GM19193 (cell line): Measurements from ENCODE around the gene MCC.

ENCODE experiments used
- POLR2A ChIP-seq: IDR thresholded peaks from 4 replicates; pipeline ENCODE4 v1.6.1; 2011; ENCODE audit not compliant: insufficient read depth, insufficient read length; ENCODE audit errors: extremely low read depth

MCC gene

DNA sequence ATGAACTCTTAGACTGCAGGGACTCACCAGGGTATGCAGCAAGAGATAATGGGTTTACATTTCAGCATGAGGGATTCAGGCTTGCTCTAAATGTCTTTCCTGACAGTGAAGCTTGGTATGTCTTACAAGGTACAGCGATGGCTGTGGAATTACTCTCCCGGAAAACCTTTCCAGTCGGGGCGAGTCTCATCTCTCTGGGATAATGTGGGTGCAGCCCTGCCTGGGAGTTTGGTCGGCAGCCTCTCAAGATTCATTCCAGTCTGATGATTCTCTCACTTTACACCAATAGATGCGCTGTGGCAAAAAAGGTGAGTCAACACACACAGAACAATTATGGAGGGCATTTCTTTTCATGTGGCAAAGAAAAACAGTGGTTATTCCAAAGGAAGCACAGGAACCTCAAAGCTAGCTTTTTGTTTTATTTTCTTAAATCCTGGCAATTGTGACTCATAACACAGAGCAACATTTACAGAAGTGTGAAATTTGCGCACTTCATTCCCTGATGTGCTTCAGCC is 321.3 kb downstream of the MCC start:
- TF ChIP-seq POLR2A, result no peak

DNA sequence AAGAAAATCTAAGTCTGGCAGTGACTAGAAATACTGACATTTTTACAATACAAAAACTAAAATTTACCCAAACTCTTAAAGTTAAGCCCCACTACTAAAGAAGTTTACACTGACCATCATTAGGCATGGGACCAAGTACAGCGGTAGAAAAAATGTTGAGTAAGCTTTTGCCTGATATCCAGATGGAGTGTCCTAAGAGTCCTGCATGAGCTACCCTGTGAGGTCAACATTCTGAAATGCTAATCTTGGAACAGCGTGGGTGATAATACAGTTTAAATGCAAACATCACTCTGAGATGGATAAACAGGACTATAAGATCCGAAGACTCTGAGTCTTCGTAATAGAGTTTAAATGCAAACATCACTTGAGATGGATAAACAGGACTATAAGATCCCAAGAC is 322.0 kb downstream of the MCC start:
- no peak for TF ChIP-seq POLR2A

DNA sequence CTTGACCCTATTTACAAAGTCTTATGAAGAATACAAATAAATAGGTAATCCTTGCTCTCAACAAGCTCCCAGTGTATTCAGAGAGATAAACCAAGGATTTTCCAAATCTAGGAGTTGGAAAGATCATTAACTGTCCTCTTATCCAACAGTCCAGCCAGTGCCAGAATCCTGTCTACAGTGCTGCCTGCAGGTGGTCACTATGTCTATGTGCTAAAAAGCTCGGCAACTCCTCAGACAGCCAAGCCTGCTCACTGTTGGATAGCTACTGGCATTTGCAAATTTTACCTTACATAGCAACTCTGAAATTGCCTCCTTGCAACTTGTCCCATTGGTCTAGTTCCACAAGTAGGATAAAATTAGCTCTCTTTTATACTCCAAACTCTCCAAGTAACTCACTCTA is 324.2 kb downstream of the MCC start:
- TF ChIP-seq POLR2A, result no peak

DNA sequence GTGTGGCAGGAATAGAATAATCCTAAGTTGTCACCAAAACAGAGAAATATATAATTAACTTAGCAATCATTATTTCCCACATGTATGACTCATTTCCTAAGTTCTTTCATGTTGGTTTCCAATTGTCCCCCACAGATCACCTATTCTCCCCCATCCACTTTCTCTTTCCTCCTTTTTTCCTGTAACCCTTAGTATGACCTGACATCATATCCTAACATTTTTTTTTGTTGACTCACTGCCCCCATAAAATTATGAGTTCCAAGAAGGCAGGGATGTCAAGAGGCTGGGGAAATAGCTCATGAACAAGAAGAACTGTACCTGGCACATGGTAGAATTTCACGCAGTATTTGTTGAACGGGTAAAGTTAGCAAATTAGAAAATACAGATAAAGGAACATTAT is 324.9 kb downstream of the MCC start:
- TF ChIP-seq POLR2A, result no peak

DNA sequence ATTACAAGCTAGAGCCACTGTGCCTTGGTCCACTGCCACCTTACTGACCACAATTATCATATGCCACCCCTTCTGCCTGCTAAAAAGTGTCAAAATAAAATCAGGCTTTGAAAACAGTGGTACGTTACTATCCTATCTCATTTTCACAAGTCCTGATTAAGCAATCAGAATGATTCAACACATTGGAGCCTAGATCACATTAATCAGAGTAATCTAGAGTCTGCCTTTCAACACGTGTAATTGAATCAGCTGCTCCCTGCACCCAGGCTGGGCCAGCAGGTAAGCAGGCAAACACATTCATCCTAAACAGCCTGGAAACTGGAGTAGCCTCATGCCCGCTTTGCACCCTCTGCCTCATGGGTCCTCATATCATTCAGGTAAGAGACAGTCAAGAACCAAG is 325.5 kb downstream of the MCC start:
- TF ChIP-seq POLR2A, result no peak

DNA sequence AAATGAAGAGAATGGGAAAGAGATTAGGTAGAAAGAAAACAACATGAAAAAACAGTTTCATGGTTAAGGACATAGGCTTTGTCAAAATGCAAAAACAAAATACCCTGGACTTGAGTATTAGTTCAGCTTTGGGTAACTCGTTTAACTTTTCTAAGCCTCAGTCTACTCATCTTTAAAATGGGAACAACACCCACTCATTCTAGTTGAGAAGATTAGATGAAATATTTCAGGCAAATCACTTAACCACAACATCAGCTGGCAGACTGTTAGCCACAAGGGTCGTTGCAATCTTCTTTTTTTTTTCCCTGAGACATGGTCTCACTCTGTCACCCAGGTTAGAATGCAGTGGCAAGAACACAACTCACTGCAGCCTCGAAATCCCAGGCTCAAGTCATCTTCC is 326.0 kb downstream of the MCC start:
- TF ChIP-seq POLR2A, result no peak

DNA sequence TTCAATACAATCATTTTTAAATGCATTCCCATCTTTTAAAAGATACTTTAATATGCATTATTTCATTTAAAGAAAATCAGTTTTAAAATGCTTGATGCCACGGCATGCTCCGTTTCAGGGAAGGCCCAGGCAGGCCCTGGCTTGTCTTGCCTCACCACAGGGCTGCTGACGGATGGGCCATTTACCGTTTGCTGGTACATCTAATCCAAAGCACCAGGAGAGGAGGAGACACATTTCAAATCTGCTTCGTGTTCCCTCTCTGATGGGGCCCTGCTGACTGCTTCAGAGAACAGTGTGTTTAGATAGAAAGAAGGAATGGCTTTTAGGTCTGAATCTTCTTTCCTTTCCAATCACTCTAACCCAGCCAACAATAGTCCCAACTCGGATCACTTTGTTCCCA is 326.4 kb downstream of the MCC start:
- TF ChIP-seq POLR2A, result no peak

DNA sequence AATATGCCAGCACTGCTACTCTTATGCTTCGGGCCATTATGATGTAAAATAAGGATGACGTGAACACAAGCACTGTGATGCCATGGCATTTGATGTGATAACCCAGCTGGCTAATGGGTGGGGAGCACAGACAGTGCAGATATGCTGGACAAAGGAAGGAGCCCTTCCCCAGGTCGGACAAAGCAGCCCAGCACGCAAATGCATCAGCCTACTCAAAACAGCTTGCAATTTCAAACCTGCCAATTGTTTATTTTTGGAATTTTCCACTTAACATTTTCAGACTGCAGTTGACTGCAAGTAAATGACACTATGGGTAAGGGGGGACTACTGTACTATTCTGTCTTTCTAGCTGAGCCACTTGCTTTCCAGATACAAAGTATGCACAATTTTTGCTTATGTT is 330.4 kb downstream of the MCC start:
- no peak for TF ChIP-seq POLR2A

DNA sequence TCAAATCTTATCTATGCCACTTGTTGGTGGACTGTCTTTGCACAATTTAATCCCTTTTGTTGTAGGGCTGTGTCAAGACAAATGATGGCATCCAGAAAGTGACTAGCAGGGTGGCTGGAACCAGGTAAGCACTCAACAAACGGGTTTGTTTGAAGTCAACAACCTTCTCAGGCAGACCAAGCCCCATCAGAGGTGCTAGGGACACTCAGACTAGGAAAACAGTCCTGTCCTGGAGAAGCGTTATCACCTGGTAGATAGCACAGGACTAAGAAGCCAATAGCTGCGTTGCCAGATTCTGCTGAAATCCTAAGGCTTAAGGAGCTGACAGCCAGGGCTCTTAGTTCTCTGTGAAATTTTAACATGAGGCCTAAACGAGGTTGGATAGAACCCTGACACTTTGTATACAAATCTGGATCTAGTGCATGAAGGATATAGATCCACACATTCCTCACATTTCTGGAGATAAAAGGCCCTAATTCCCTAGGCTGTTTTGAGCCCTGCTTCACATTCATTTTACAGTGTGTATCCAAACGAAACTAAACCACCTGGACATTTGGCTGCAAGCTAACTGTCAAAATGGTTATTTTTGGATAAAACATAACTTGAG is 331.9 kb downstream of the MCC start:
- TF ChIP-seq POLR2A, result no peak

DNA sequence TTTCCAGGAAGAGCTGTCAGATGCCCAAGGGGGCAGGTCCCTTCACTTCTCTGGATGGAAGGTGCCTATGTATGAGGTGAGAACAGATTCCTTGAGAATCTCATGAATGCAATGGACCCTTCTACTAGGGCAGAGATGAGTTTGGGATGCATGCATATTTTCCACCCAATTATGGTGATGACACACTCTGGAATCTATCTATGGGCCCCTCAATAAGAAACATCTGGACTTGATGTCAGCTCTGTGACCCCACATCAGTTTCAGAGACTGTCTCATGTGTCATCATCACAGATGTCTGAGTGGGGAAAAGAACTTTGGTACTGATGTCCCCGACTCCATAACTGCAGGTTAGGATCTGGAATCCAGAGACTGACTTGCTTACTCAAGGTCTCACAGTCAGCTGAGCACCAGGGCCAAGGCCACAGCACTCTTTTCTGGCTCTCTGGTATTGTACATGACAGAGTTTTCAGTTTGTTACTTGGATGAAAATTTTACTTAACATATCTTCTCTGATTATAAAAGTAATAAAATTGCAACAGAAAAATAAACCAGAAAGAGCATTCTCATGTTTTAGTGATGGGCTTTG is 334.6 kb downstream of the MCC start:
- TF ChIP-seq POLR2A, result no peak

DNA sequence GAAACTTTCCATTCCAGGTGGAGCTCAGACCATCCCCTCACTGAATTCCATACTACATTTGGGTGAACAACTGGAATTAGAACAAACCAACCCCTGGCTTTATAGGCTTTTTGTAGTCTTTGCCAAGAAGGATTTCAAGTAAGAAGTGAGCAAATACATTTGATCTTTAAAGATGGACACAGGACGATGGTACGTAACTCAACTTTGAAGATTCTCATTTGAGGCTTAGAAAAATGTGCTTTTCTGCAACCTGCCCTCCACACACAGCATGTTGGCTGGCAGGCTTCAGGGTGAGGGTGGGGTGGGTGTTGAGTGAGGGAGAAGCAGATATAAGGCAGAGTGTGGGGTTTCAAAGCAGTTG is 335.9 kb downstream of the MCC start:
- no peak for TF ChIP-seq POLR2A

DNA sequence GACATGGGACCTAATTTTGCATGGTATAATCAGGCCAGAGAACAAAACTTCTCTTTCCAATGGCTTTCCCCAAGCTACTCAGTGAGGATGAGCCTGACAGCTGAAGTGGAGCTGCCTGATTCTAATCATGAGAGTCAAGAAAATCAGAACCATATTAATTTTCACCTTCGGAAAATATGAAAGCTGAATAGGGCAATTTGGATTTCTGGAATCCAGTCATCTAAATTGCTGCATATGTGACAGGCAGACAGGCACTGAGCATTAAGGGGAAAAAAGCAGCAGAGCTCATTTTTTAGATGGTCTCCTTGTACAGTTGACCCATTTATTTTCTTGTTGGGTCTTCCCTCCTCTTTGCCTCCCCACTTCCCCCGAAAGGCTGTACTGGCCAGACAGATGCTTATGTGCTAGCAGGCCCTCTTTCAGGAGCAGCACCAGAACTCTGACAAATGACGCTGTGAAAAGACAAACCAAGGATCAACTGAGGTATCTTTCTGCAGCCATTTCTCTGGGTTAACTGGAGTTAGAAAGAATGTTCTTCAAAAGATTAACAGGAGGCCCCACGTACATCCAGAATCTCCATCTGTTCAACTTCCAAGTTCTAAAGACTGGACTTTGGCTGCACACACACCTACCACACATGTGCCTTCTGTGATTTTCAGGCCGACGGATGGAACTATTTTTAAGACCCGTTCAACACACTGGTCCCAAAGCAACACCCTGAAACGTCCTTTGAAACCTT is 336.4 kb downstream of the MCC start:
- no peak for TF ChIP-seq POLR2A

DNA sequence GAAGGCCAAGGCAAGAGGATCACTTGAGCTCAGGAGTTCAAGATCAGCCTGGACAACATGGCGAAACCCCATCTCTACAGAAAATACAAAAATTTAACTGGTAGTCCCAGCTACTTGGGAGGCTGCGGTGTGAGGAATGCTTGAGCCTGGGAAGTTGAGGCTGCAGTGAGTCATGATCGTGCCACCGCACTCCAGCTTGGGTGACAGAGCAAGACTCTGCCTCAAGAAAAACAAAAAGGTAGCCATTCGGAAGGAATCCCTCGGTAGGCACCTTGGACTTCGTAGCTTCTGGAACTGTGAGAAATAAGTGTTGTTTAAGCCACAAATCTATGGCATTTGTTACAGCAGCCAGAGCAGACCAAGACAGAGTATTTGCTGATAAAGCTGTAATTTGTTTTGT is 337.4 kb downstream of the MCC start:
- no peak for TF ChIP-seq POLR2A

DNA sequence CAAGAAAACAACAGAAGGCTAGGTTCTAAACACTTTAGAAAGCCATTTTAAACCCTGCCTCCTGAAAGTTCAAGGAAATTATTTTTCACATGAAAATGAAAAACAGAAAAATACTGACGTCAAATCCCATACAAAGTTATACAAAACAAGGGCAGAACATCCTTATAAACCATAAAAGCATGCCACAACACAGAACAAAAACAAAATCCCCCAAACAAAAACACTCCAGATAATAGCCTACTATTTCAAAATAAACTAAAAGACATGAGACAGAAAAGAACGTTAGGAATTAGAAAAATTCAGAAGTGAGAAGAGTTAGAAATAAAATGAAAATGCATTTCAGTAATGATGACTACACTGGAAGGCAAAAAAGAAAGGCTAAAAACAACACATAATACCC is 338.0 kb downstream of the MCC start:
- no peak for TF ChIP-seq POLR2A

DNA sequence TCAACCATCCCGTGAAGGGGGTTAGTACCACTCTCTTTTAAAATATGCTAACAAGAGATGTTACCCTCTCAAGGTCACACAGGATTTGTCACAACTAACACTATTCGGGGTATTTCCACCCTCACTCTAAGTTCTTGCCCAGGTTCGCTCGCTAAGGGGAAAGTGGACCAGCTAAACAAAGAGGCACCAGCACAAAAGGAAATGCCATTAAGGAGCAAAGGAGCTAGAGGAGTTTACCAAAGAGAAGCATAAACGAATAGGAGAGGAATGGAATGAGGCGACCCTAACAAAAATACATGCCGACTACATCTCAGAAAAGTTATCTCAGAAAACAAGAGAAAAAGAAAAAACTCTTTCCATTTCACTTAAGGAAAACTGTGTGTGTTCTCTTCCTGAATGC is 340.7 kb downstream of the MCC start:
- no peak for TF ChIP-seq POLR2A

DNA sequence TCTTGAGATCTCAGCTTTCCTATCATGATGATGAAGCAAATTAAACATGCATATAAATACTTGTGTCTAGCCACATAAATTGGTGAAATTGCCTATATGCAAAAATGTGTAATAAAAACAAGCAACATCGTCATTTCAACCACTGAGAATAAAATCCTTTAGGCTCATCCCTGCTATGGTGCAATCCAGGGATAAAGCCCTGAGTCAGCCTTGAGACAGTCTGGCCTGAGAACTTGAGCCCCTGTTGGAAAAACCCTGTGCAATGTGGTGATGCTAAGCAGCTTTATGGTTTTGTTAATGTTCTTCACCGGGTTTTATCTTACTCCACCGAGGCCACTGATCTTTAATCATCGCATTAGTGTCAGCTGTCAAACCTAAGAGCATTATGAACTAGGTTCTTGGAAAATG is 341.1 kb downstream of the MCC start:
- TF ChIP-seq POLR2A, result no peak

DNA sequence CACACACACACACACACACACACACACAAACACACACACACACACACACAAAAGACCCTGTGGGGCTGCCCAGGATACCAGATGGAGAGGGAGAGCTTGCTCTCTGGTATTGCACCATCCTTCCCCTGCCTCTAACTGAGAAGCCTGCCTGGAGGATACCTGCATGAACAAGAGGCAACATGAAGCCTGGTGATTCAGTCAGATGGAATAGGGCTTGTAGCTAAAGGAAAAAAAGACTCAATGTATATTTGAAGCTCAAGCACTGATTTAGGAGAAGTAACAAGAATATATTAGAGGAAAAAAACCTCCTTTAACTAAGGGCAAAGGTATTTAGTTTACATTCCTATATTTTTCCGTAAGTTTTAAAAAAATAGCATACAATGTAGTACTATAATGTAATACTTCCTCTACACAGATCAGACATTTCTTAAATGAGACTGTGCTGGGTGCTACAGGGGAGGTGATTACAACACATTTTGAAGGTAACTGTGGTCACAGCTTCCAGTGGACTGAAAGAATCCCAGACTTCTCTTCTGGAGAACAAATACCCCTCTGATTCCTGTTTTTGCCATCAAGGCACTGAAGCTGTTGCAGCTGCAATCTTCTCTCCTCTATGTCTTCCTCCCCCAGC is 342.4 kb downstream of the MCC start:
- no peak for TF ChIP-seq POLR2A

DNA sequence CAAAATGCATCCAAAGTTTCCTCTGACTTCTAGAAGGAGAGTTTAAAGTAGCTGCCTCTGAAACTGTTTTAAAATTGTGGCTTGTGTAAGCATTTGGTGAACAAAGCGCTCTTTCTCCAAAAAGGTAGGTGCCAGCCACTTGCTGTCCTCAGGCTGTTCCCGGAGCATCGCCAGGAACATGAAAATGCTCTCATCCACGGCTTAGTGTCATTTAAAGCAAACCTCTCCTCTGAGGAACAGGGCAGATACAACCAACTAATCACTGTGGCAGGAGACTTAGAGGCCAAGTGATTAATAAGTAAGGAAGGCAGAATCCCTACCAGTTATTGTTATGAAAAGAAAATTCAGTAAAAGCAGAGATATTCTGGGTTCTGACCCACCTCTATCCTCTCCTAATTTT is 346.1 kb downstream of the MCC start:
- TF ChIP-seq POLR2A, result no peak
